ENCODE results near the gene PSPC1.

- TF ChIP-seq CTCF (optimal IDR thresholded peaks at IDR 0.05 in 1 of 3, IDR thresholded peaks at IDR 0.05 in 1 of 3, conservative IDR thresholded peaks at IDR 0.05 in 1 of 3; ENCODE audit: extremely low read depth in 1 of 3, insufficient read depth in 2 of 3, low read length in 3 of 3) (no peak), EZH2 (IDR thresholded peaks at IDR 0.05; ENCODE audit: low read length) (no peak)
Observed at GRCh38 chr13:19657872-19658591, 124.7 kb downstream of the PSPC1 start.

All from keratinocyte (primary cell).